MM.1S (cell line): ENCODE data around the gene ASB2.

Source experiments
- DNase-seq: peaks from one replicate; pipeline ENCODE4 v3.0.0-alpha.2; 2015
- H2AFZ ChIP-seq: fragments of 300-600 bp; sonication (generic); 2 replicates; pipeline ENCODE4 v1.6.0; 2016; ENCODE audit warnings: antibody characterized with exemption, low read length
- H3F3A ChIP-seq: fragments of 300-600 bp; sonication (generic); 2 replicates; pipeline ENCODE4 v1.6.1; 2016; ENCODE audit warnings: mild to moderate bottlenecking, antibody characterized with exemption, low read length, moderate library complexity, mixed read lengths; ENCODE audit not compliant: insufficient read depth
- H3K27ac ChIP-seq: fragments of 300-600 bp; sonication (generic); 2 replicates; pipeline ENCODE4 v1.5.1; 2016; ENCODE audit warnings: mild to moderate bottlenecking, low read length
- H3K27me3 ChIP-seq: fragments of 300-600 bp; sonication (generic); replicated peaks from 2 replicates; pipeline ENCODE4 v1.6.0; 2016; ENCODE audit warnings: low read length; ENCODE audit not compliant: insufficient read depth
- H3K36me3 ChIP-seq: fragments of 300-600 bp; sonication (generic); replicated peaks from 2 replicates; pipeline ENCODE4 v1.6.1; 2016; ENCODE audit warnings: mild to moderate bottlenecking, low read length, mixed read lengths; ENCODE audit not compliant: insufficient read depth
- H3K4me1 ChIP-seq: fragments of 300-600 bp; sonication (generic); 2 replicates; pipeline ENCODE4 v1.6.1; 2016; ENCODE audit warnings: low read length, mixed read lengths
- H3K4me2 ChIP-seq: fragments of 300-600 bp; sonication (generic); 2 replicates; pipeline ENCODE4 v1.6.0; 2016; ENCODE audit warnings: low read depth, low read length
- H3K4me3 ChIP-seq: fragments of 300-600 bp; sonication (generic); 2 replicates; pipeline ENCODE4 v1.5.1; 2016; ENCODE audit warnings: low read length, mixed read lengths
- H3K79me2 ChIP-seq: fragments of 300-600 bp; sonication (generic); 2 replicates; pipeline ENCODE4 v1.6.1; 2016; ENCODE audit warnings: mixed run types, low read length, mixed read lengths
- H3K9ac ChIP-seq: fragments of 300-600 bp; sonication (generic); 2 replicates; pipeline ENCODE4 v1.6.1; 2016; ENCODE audit warnings: low read length, mixed read lengths
- H3K9me2 ChIP-seq: fragments of 300-600 bp; sonication (generic); replicated peaks from 2 replicates; pipeline ENCODE4 v1.6.1; 2016; ENCODE audit warnings: mild to moderate bottlenecking, low read length, mixed read lengths; ENCODE audit not compliant: insufficient read depth
- H3K9me3 ChIP-seq: fragments of 300-600 bp; sonication (generic); replicated peaks from 2 replicates; pipeline ENCODE4 v1.6.1; 2016; ENCODE audit warnings: mild to moderate bottlenecking, low read length, mixed read lengths; ENCODE audit not compliant: insufficient read depth
- H4K20me1 ChIP-seq: fragments of 300-600 bp; sonication (generic); 2 replicates; pipeline ENCODE4 v1.6.1; 2016; ENCODE audit warnings: mild to moderate bottlenecking, low read length, moderate library complexity, mixed read lengths; ENCODE audit not compliant: insufficient read depth
- CTCF ChIP-seq: fragments of 300-600 bp; sonication (generic); IDR thresholded peaks from 2 replicates; pipeline ENCODE4 v1.5.1; 2016; ENCODE audit warnings: antibody characterized with exemption, low read length, mixed read lengths
- EZH2 ChIP-seq: fragments of 300-600 bp; sonication (generic); optimal IDR thresholded peaks from 2 replicates; pipeline ENCODE3; 2017; ENCODE audit warnings: low read depth, mild to moderate bottlenecking, antibody characterized with exemption, low read length, mixed read lengths
- EZH2phosphoT487 ChIP-seq: fragments of 300-600 bp; sonication (generic); IDR thresholded peaks from 2 replicates; pipeline ENCODE4 v1.6.1; 2018; ENCODE audit warnings: antibody characterized with exemption, low read length

The ASB2 gene

GRCh38 chr14:93957333-93957710, 19.0 kb downstream of the ASB2 start:
- Histone ChIP-seq H3F3A (peaks cover 8% of the 10 kb centered on the region), H2AFZ (no peak overlapping the region), H4K20me1 (no peaks in the 10 kb centered on the region), H3K36me3 (no peaks in the 10 kb centered on the region), H3K79me2 (no peaks in the 10 kb centered on the region), H3K9me2 (no peaks in the 10 kb centered on the region), H3K4me2 (no peak overlapping the region), H3K9me3 (no peaks in the 10 kb centered on the region), H3K9ac (no peak overlapping the region), H3K27ac (no peak overlapping the region), H3K4me1 (peaks cover 47% of the 10 kb centered on the region), H3K27me3 (no peaks in the 10 kb centered on the region), H3K4me3 (no peak overlapping the region)
- DNase-seq, result no peak
- TF ChIP-seq EZH2phosphoT487, result no peak
- TF ChIP-seq EZH2, result no peak
- TF ChIP-seq CTCF, result no peak

GRCh38 chr14:93956514-93957332, 19.6 kb downstream of the ASB2 start:
- no peak overlapping the region for H3K27ac ChIP-seq
- H3K79me2 ChIP-seq, result no peaks in the 10 kb centered on the region
- no peak overlapping the region for H2AFZ ChIP-seq
- DNase-seq, result no peak
- H3K36me3 ChIP-seq, result no peaks in the 10 kb centered on the region
- peaks cover 45% of the 10 kb centered on the region for H3K4me1 ChIP-seq
- no peaks in the 10 kb centered on the region for H4K20me1 ChIP-seq
- H3K9ac ChIP-seq, result no peak overlapping the region
- no peaks in the 10 kb centered on the region for H3K27me3 ChIP-seq
- no peak overlapping the region for H3K4me2 ChIP-seq
- no peaks in the 10 kb centered on the region for H3K9me2 ChIP-seq
- peaks cover 7% of the 10 kb centered on the region for H3F3A ChIP-seq
- TF ChIP-seq CTCF (no peak), EZH2 (no peak), EZH2phosphoT487 (no peak)
- H3K9me3 ChIP-seq, result no peaks in the 10 kb centered on the region
- no peak overlapping the region for H3K4me3 ChIP-seq

- Histone ChIP-seq H3K79me2 (no peaks in the 10 kb centered on the region), H3K27ac (no peak overlapping the region), H3K4me3 (no peak overlapping the region), H3K4me2 (no peak overlapping the region), H3F3A (peaks cover 7% of the 10 kb centered on the region), H3K9me3 (no peaks in the 10 kb centered on the region), H3K27me3 (no peaks in the 10 kb centered on the region), H2AFZ (no peak overlapping the region), H3K9me2 (no peaks in the 10 kb centered on the region), H3K4me1 (peaks cover 41% of the 10 kb centered on the region), H4K20me1 (no peaks in the 10 kb centered on the region), H3K36me3 (no peaks in the 10 kb centered on the region), H3K9ac (no peak overlapping the region)
- no peak for DNase-seq
- TF ChIP-seq EZH2 (no peak), EZH2phosphoT487 (no peak), CTCF (no peak)
These were observed 20.4 kb downstream of the ASB2 start for GRCh38 chr14:93955850-93956481.
